Measurements from ENCODE around the gene ITGA2B. TPM values are rescaled to one million over a fixed set of nuclear protein-coding genes. Genes with fewer than 3 reads are reported as not detected.

The ITGA2B gene
- total and polyA plus RNA-seq, 10 of the 15 experiments (the other 5 are each of a cell fraction or from before 2014, with no cell fraction given), result 0.04 to 0.51 (median 0.21) TPM; not detected in 1

GRCh38 chr17:44387804-44388203 is 1.6 kb downstream of the ITGA2B start:
- Histone ChIP-seq H3K4me2 (ENCODE audit: control insufficient read depth, insufficient read depth) (no peak overlapping the region), H3K36me3 (ENCODE audit: control insufficient read depth in 2 of 2, insufficient read depth in 2 of 2, low read length in 1 of 2) (no peaks in the 10 kb centered on the region), H3K9me3 (replicated peaks; ENCODE audit: control insufficient read depth, insufficient read depth, low read length) (no peaks in the 10 kb centered on the region), H3K4me3 (no peak overlapping the region), H3K9ac (ENCODE audit: control insufficient read depth, insufficient read depth, low read length) (no peak overlapping the region), H3K4me1 (ENCODE audit: control insufficient read depth, insufficient read depth, low read length) (peaks cover 3% of the 10 kb centered on the region; the same call in 1 of the 2 replicates), H2AFZ (ENCODE audit: control insufficient read depth, low read depth, low read length) (no peak overlapping the region), H4K20me1 (ENCODE audit: control insufficient read depth, insufficient read depth) (no peaks in the 10 kb centered on the region), H3K27me3 (replicated peaks in 1 of 2; ENCODE audit: control insufficient read depth in 2 of 2, insufficient read depth in 2 of 2, low read length in 1 of 2) (no peaks in the 10 kb centered on the region; a peak in 2 of 4 replicates), H3K79me2 (ENCODE audit: control insufficient read depth, insufficient read depth, low read length) (no peaks in the 10 kb centered on the region), H3K27ac (ENCODE audit: control insufficient read depth, insufficient read depth) (no peak overlapping the region)
- ChIA-PET POLR2A (no interaction called here), SMC1A (ENCODE audit: uncharacterized antibody, unreplicated experiment) (no interaction called here), RAD21 (ENCODE audit: unreplicated experiment) (no interaction called here), CTCF (no interaction called here)
- 61% methylated on average over 2 of the region's 2 CpGs for WGBS (ENCODE audit: insufficient coverage, insufficient replicate concordance, low lambda C conversion rate, missing lambda C conversion rate)
- no TSS peak for BruUV-seq (replicated peaks)
- intact Hi-C loops (cut with micrococcal nuclease; ENCODE audit: unreplicated experiment), result no loop called here
- TF ChIP-seq SUPT20H (IDR thresholded peaks at IDR 0.05; ENCODE audit: borderline replicate concordance, control insufficient read depth, low read depth, low read length) (no peak), YY1 (IDR thresholded peaks at IDR 0.05; ENCODE audit: low read depth, low read length) (no peak)
- TF ChIP-seq, protein P1, sequence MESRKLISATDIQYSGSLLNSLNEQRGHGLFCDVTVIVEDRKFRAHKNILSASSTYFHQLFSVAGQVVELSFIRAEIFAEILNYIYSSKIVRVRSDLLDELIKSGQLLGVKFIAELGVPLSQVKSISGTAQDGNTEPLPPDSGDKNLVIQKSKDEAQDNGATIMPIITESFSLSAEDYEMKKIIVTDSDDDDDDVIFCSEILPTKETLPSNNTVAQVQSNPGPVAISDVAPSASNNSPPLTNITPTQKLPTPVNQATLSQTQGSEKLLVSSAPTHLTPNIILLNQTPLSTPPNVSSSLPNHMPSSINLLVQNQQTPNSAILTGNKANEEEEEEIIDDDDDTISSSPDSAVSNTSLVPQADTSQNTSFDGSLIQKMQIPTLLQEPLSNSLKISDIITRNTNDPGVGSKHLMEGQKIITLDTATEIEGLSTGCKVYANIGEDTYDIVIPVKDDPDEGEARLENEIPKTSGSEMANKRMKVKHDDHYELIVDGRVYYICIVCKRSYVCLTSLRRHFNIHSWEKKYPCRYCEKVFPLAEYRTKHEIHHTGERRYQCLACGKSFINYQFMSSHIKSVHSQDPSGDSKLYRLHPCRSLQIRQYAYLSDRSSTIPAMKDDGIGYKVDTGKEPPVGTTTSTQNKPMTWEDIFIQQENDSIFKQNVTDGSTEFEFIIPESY (IDR thresholded peaks at IDR 0.05), result no peak
- ATAC-seq, result no peak
- in situ Hi-C loops (cut with MboI), result no loop called here
- DNase-seq (ENCODE audit: low read depth, low spot score), result no peak
- no peak for FAIRE-seq

DNA sequence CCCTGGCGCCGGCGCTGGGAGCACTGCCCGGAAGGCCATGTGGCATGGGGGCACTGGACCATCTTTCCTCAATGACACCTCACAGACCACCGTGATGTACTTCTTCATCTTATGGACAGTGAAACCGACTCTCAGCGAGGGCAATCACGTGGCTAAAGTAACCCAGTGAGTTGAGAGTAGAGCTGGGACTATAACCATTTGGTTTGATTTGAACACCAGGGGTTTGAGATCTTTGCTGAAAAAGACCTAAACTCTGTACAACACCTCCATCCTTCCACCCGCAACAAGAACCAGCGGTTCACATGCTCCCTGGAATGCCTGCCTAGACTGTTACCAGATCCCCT is 3.3 kb downstream of the ITGA2B start:
- no peaks in the 10 kb centered on the region for H3K9me3 ChIP-seq (replicated peaks; ENCODE audit: control insufficient read depth, insufficient read depth, low read length)
- H3K27ac ChIP-seq (ENCODE audit: control insufficient read depth, insufficient read depth), result no peak overlapping the region
- TF ChIP-seq, protein P2, sequence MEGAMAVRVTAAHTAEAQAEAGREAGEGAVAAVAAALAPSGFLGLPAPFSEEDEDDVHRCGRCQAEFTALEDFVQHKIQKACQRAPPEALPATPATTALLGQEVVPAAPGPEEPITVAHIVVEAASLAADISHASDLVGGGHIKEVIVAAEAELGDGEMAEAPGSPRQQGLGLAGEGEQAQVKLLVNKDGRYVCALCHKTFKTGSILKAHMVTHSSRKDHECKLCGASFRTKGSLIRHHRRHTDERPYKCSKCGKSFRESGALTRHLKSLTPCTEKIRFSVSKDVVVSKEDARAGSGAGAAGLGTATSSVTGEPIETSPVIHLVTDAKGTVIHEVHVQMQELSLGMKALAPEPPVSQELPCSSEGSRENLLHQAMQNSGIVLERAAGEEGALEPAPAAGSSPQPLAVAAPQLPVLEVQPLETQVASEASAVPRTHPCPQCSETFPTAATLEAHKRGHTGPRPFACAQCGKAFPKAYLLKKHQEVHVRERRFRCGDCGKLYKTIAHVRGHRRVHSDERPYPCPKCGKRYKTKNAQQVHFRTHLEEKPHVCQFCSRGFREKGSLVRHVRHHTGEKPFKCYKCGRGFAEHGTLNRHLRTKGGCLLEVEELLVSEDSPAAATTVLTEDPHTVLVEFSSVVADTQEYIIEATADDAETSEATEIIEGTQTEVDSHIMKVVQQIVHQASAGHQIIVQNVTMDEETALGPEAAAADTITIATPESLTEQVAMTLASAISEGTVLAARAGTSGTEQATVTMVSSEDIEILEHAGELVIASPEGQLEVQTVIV (IDR thresholded peaks at IDR 0.05; ENCODE audit: borderline replicate concordance, partially characterized antibody), result no peak
- TF ChIP-seq TBL1XR1 (IDR thresholded peaks at IDR 0.05; ENCODE audit: low read depth, low read length) (no peak), BACH1 (IDR thresholded peaks at IDR 0.05; ENCODE audit: borderline replicate concordance) (no peak), DPF2 (IDR thresholded peaks at IDR 0.05) (no peak), MYC (IDR thresholded peaks at IDR 0.05; ENCODE audit: insufficient read depth, insufficient read length, insufficient replicate concordance, low read length, severe bottlenecking) (no peak), NBN (IDR thresholded peaks at IDR 0.05) (no peak)
- TF ChIP-seq, protein P3, sequence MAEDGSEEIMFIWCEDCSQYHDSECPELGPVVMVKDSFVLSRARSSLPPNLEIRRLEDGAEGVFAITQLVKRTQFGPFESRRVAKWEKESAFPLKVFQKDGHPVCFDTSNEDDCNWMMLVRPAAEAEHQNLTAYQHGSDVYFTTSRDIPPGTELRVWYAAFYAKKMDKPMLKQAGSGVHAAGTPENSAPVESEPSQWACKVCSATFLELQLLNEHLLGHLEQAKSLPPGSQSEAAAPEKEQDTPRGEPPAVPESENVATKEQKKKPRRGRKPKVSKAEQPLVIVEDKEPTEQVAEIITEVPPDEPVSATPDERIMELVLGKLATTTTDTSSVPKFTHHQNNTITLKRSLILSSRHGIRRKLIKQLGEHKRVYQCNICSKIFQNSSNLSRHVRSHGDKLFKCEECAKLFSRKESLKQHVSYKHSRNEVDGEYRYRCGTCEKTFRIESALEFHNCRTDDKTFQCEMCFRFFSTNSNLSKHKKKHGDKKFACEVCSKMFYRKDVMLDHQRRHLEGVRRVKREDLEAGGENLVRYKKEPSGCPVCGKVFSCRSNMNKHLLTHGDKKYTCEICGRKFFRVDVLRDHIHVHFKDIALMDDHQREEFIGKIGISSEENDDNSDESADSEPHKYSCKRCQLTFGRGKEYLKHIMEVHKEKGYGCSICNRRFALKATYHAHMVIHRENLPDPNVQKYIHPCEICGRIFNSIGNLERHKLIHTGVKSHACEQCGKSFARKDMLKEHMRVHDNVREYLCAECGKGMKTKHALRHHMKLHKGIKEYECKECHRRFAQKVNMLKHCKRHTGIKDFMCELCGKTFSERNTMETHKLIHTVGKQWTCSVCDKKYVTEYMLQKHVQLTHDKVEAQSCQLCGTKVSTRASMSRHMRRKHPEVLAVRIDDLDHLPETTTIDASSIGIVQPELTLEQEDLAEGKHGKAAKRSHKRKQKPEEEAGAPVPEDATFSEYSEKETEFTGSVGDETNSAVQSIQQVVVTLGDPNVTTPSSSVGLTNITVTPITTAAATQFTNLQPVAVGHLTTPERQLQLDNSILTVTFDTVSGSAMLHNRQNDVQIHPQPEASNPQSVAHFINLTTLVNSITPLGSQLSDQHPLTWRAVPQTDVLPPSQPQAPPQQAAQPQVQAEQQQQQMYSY (CRISPR knock-in tag; IDR thresholded peaks at IDR 0.05), result no peak

More for the DNA sequence above, 3.3 kb downstream of the ITGA2B start:
- intact Hi-C loops (cut with micrococcal nuclease; ENCODE audit: unreplicated experiment) (no loop called here), in situ Hi-C loops (cut with MboI) (no loop called here)
- no peaks in the 10 kb centered on the region for H3K36me3 ChIP-seq (ENCODE audit: control insufficient read depth in 2 of 2, insufficient read depth in 2 of 2, low read length in 1 of 2)
- H3K4me3 ChIP-seq, result no peak overlapping the region
- BruUV-seq (replicated peaks), result no TSS peak
- H4K20me1 ChIP-seq (ENCODE audit: control insufficient read depth, insufficient read depth), result no peaks in the 10 kb centered on the region
- ATAC-seq (no peak), DNase-seq (ENCODE audit: low read depth, low spot score) (no peak), FAIRE-seq (no peak)
- ChIA-PET CTCF (no interaction called here), RAD21 (ENCODE audit: unreplicated experiment) (interaction anchor here (1.0 kb wide), 1 partner anchor 137 kb away, joined by 3 read pairs; no protein-coding TSS in a partner anchor), SMC1A (ENCODE audit: uncharacterized antibody, unreplicated experiment) (no interaction called here), POLR2A (no interaction called here)
- no peak overlapping the region for H3K9ac ChIP-seq (ENCODE audit: control insufficient read depth, insufficient read depth, low read length)
- no peak overlapping the region for H3K4me2 ChIP-seq (ENCODE audit: control insufficient read depth, insufficient read depth)
- H2AFZ ChIP-seq (ENCODE audit: control insufficient read depth, low read depth, low read length), result no peak overlapping the region
- no peaks in the 10 kb centered on the region; a peak in 2 of 4 replicates for H3K27me3 ChIP-seq (replicated peaks in 1 of 2; ENCODE audit: control insufficient read depth in 2 of 2, insufficient read depth in 2 of 2, low read length in 1 of 2)
- WGBS (ENCODE audit: insufficient coverage, insufficient replicate concordance, low lambda C conversion rate, missing lambda C conversion rate), result 30% methylated on average over 10 of the region's 10 CpGs
- H3K79me2 ChIP-seq (ENCODE audit: control insufficient read depth, insufficient read depth, low read length), result no peaks in the 10 kb centered on the region
- peaks cover 3% of the 10 kb centered on the region; the same call in 1 of the 2 replicates for H3K4me1 ChIP-seq (ENCODE audit: control insufficient read depth, insufficient read depth, low read length)

Data from GM12878 (cell line).